BJ (cell line): ENCODE results near the gene GPS2. TPM values are rescaled to one million over a fixed set of nuclear protein-coding genes. Genes with fewer than 3 reads are reported as not detected.

Source experiments
- CTCF ChIA-PET: fragments of 350-600 bp; formaldehyde crosslinking; extraction: SDS; loops from one replicate; lab custom pipeline; 2021; ENCODE audit warnings: antibody characterized with exemption, inconsistent platforms; lab: Yijun Ruan, JAX
- POLR2A ChIA-PET: fragments of 300-600 bp; sonication (Branson Sonifier 250); formaldehyde crosslinking; extraction: SDS; loops from one replicate; lab custom pipeline; 2021; ENCODE audit warnings: antibody characterized with exemption; lab: Charles Lee
- DNase-seq: peaks from one replicate; pipeline ENCODE4 v3.0.0-alpha.2; 2011; ENCODE audit warnings: low read depth
- H3K27me3 ChIP-seq: 2 replicates; pipeline ENCODE4 v1.6.0; 2011; ENCODE audit warnings: low read length; ENCODE audit not compliant: control insufficient read depth, insufficient read depth
- H3K36me3 ChIP-seq: 2 replicates; pipeline ENCODE4 v1.5.1; 2011; ENCODE audit warnings: low read length; ENCODE audit not compliant: control insufficient read depth, insufficient read depth
- H3K4me3 ChIP-seq: 2 replicates; pipeline ENCODE4 v1.5.1; 2011; ENCODE audit warnings: low read depth, mild to moderate bottlenecking, control low read depth, low read length
- CTCF ChIP-seq: IDR thresholded peaks from 2 replicates; pipeline ENCODE4 v1.5.1; 2011; ENCODE audit warnings: low read depth, mild to moderate bottlenecking, control low read depth, inconsistent platforms, low read length, moderate library complexity; ENCODE audit not compliant: insufficient read depth
- polyA plus RNA-seq: library from polyadenylated mRNA; depleted of rRNA; stranded (reverse); fragments of >200 nt; gene quantifications from 2 replicates; pipeline ENCODE4 v1.2.3, GENCODE V29; 2011

Gene GPS2
- polyA plus RNA-seq, 1 experiment = 37.4 TPM

- Histone ChIP-seq H3K4me3 (no peak overlapping the region), H3K27me3 (peaks cover 26% of the 10 kb centered on the region), H3K36me3 (no peaks in the 10 kb centered on the region)
- ChIA-PET POLR2A (no interaction called here), CTCF (interaction anchor here (1.2 to 1.6 kb wide), 2 partner anchors 72 to 241 kb away, joined by 4 read pairs; no protein-coding TSS in a partner anchor)
- TF ChIP-seq CTCF = no peak
- no peak for DNase-seq
These were observed 22.0 kb downstream of the GPS2 start for GRCh38 chr17:7293159-7293558.

DNA sequence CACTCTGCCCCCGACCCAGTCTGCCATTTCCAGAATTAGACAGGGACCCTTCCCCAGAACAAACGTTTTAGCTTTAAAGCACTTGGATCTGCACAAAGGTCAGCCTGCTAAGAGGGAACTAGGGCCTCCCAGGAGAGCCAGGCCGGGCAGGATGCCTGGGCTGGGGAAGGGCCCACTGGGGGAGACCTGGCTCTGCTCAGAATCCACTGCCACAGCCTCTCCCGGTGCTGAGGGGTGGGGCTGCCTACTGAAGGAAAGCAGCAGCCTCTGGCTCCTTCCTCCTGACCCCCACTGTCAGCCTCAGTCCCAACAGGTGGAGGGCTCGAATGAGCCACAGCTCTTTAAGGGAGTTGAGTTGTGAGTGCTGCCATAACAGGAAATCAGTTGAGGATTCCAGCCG, 22.4 kb downstream of the GPS2 start:
- ChIA-PET POLR2A (no interaction called here), CTCF (interaction anchor here (1.2 to 2.0 kb wide), 3 partner anchors 11 to 72 kb away, joined by 3 to 6 read pairs (median 4); partner anchors contain the start of gene SLC2A4)
- Histone ChIP-seq H3K36me3 (no peaks in the 10 kb centered on the region), H3K4me3 (no peak overlapping the region), H3K27me3 (peaks cover 26% of the 10 kb centered on the region)
- DNase-seq = no peak
- TF ChIP-seq CTCF = no peak

DNA sequence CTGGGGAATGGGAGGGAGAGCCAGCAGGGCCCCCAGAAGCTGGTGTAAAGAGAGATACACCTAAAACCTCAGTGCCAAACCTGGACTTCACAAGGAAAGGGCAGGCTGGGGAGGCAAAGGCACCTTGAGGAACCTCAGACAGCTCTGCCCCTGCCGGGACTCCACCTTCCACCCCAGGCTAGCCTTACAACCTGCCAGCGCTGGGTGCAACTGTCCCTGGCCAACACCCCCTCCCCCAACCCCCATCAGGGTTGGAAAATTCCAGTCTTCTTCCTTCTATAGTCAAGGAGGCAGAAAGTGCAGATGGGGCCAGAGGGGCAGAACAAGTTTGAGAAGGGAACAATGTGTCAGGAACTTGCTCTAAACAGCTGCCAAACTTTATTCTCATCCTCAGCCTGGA, 23.0 kb downstream of the GPS2 start:
- DNase-seq = no peak
- peaks cover 27% of the 10 kb centered on the region for H3K27me3 ChIP-seq
- POLR2A ChIA-PET = no interaction called here
- no peak for TF ChIP-seq CTCF
- H3K36me3 ChIP-seq = no peaks in the 10 kb centered on the region
- CTCF ChIA-PET = interaction anchor here (1.2 to 2.0 kb wide), 3 partner anchors 10 to 71 kb away, joined by 3 to 6 read pairs (median 4); partner anchors contain the start of gene SLC2A4
- H3K4me3 ChIP-seq = no peak overlapping the region

DNA sequence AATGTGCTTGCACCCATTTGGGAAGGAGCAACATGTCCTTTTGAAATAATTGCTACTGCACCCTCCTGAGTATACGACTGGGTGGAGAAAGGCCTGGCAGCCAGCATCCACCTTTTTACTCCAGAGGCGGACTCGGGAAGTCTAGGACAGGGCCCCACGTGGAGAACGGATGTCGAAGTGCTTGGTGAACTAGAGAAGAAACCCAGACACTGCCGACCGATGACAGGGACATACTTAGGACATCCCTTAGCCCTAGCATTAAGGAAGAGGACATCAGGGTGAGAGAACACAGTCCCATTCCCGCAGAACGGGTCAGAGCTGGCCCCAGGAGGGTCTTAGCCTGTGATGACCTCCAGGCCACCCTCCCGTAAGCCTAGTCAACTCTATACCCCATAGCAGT, 24.5 kb downstream of the GPS2 start:
- H3K36me3 ChIP-seq = no peaks in the 10 kb centered on the region
- H3K27me3 ChIP-seq = peaks cover 32% of the 10 kb centered on the region
- no peak overlapping the region for H3K4me3 ChIP-seq
- no peak for DNase-seq
- ChIA-PET POLR2A (no interaction called here), CTCF (interaction anchor here (2.0 kb wide), 1 partner anchor 9 kb away, joined by 6 read pairs; the partner anchor contains the start of gene SLC2A4)
- TF ChIP-seq CTCF = no peak

DNA sequence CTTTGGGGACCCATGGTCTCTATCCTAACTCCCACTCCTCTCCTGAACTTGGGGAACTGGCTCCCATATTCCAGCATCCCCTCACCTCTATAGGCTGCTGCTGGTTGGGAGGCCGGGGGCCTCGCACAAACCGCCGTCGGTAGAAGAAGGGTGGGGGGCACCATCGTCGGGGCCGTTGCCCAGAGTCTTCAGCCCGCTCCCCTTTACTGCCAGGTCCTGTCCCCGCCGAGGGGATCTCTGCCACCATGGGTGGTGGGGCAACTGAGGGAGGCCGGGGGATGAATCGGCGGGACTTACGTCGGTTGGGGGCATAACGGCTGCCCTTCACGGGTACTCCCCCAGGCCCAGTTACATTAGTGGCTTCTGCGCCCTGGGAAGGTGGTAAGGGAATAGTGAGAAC, 25.0 kb downstream of the GPS2 start:
- Histone ChIP-seq H3K27me3 (peaks cover 32% of the 10 kb centered on the region), H3K4me3 (no peak overlapping the region), H3K36me3 (no peaks in the 10 kb centered on the region)
- no peak for TF ChIP-seq CTCF
- ChIA-PET POLR2A (no interaction called here), CTCF (no interaction called here)
- DNase-seq = no peak
